ENCODE measurements around the gene MRPL46.

The MRPL46 gene

DNA sequence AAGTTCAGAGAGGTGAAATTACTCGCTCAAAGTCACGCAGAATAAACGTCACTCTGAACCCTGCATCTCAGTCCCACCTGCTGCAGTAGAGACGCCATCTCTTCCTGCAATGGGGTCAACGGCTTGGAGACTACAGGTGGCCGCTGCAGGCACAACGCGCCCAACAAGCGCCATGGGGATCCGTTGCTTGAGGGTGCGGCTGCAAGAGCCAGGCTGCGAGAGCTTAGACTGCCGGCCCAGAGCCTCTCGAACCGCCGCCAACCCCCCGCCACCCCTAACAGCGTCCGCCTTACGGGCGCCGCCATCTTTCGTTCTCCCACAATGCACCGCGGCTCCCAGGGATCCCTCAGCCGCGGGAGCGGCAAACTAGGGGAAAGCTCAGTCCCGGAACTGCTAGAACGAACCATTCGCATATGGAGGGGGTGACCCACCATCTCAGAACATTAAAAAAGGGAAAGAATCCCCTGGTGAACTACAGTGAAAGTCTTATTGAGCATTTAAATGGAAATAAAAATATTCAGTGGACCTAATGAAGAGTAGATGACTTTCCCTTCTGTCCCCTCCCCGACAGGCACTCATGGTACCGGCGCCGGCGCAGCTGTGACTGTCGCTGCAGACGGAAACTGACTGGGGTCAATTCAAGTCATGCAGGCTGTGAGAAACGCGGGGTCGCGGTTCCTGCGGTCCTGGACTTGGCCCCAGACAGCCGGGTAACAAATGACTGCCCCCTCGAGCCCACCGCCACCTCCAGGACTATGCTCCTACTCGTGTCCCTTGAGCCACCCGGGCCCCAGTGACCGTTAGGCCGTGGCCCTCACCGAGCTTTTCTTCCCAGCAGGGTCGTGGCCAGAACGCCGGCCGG, at the start of gene MRPL46, which contains the start of gene MRPS11:
Gene MRPL46 (minus strand): TSS at position 316 of the 862 bp plus-strand sequence. CDS start 11 bp downstream, at position 305.
Gene MRPS11 (plus strand): TSS at position 636 of the 862 bp plus-strand sequence. CDS start 10 bp downstream, at position 646.
- DNase-seq (ENCODE audit: low read depth), result peak; percentile 81

DNA sequence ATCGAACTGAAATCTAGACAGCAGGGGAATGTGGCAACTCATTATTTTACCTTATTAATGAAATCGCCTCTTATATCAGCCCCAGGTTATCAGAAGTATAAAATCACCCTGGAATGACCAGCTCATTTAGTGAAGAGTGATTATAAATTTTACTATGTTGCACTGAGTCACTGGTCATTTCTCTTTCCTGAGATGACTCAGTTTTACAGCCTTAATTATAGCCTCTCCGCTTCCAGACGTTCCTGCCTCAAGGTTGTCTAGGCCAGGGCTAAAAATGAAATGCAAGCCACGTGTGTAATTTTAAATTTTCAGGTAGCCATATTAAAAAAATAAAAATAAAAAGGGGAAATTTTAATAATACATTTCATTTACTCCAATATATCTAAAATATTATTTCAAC, 46.0 kb upstream of the MRPL46 start:
- no peak for DNase-seq (ENCODE audit: low read depth)

DNA sequence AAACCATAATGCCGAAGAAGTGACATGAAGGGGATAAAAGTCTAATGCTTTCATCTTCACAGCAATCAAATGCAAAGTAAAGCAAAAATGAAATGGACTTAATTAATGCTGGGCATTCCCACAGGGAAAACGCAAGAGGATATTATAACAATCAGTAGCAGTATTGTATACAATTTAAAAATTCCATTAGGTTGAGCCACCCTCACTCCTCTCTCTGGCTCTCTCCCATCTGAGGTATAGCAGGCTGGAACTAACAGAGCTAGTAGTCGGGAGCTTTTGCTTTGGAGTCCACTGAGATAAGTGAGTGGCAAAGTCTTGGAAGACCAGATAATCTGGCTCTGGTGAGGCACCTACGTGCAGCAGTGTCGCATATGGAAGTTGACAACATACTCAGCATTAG, 45.4 kb upstream of the MRPL46 start:
- no peak for DNase-seq (ENCODE audit: low read depth)

DNA sequence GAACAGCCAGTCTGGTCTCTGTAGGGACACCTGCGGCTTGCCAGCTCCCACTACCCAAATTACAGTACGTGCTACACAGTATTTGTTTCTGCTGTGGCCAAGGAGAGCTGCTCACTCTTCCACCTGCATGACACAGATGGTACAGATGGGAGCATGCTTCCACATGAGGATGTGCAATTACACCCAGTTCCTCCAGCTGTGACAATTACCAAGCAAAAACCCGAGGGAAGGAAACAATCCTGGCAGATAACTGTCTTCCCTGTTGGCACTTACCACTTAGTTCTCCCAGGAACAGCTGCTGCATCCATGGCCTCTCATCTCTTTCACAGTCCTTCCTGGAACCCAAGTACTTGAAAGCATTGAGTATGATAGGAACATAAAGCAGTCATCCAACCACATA, 44.9 kb upstream of the MRPL46 start:
- DNase-seq (ENCODE audit: low read depth), result no peak

DNA sequence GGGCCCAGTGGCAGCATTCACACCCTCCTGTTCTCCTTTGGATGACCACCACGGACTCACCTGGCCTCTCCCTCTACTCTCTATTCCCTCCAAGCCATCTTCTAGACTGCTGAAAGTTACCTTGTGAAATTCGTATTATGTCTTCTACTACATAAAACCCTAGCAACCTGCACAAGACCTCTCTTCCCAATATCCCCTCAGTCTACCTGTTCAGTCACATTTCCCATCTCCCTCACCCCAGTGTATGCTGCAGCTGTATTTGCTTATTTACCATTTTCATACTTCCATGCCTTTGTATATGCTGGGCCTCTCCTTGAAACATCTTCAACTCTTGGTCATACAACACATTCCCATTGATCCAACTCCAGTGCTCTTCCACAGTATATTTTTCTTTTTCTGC, 44.0 kb upstream of the MRPL46 start:
- no peak for DNase-seq (ENCODE audit: low read depth)

DNA sequence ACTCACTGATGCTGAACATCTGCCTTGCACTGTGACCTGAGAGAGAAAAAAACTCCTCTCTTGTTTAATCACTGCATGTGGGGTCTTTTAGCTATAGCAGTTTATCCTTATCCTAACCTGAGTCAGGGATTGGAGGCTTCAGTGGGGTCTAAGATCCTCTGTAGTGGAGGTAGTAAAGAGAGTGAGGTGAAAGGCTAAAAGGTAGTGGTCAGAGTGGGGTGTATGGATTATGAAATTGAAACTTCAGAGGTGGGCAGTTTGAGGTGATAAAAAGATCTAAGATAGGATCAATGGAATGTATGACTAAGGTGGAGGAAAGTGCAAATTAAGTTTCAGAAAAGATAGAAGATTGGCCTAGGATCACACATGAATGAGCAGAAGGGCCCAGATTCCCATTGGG, 42.8 kb upstream of the MRPL46 start:
- no peak for DNase-seq (ENCODE audit: low read depth)

DNA sequence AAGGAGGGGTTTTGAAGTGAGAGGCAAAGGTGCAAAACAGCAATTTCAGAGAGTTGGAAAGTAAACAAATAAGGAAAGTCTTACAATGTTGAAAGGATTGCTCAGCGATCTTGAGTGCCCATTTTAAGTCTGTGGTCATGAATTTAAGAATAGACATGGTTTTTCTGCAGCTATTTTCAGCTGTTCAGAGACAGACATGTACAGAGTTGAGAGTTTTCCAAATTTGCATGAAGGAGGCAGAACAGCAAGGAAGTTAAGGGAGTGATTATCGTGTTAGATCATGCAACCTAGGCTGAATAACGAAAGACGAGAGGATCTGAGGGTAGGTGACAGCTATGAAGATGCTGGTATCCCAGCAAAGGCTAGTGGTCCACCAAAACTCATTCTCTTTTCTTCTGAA, 42.1 kb upstream of the MRPL46 start:
- no peak for DNase-seq (ENCODE audit: low read depth)

DNA sequence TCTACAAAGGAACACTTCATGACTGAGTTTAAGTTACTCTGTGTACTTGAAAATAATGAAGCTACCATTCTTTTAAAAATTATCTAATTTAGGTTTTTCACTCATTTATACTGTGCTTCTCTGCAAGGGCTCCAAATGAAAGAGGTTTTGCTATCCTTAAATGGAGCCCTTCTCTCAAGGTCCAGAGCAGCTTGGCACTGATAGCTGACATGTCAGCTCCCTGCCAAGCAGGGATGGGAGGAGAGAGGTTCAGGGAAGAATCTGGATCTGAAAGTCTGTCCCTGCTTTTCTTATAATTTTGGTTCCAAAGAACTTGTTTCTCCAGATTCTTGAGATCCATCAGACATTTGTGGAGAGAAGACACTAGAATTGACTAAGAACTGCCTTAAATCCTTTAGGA, 39.4 kb upstream of the MRPL46 start:
- DNase-seq (ENCODE audit: low read depth), result no peak

DNA sequence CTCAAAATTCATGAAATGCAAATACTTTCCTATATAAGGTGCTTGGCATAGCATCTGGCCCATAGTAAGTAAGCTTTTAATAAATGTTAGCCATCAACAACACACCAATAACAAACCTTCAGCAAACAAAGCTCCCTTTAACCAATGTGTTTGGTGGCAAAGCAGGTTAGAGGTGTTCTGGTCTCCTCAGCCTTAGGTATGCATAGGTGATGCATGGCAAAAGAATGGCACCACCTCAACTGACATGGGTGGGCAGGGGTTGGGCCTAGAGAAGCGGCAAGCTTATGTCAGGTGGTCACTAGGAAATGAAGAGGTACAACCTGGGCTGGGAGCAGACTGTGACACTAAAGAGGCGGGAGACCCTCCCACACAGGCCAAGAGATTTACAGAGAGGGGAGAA, 38.5 kb upstream of the MRPL46 start:
- DNase-seq (ENCODE audit: low read depth), result no peak

DNA sequence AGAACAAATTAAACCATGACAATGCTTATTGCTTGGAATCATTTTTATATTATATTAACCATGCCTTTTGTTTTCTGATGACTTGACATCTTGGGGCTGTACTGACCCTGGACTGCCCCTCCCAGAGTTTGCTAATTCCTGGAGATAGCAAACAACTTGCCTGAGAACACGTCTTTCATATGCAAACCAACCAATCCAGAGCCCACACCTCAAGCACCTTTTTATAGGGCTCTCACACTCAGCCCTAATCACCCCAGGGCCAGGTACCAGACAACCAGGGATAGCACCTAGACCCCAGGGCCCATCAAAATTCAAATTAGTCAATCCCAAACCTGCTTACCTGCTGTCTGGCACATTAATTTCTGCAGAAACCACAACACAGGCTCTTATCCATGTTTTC, 37.3 kb upstream of the MRPL46 start:
- no peak for DNase-seq (ENCODE audit: low read depth)

DNA sequence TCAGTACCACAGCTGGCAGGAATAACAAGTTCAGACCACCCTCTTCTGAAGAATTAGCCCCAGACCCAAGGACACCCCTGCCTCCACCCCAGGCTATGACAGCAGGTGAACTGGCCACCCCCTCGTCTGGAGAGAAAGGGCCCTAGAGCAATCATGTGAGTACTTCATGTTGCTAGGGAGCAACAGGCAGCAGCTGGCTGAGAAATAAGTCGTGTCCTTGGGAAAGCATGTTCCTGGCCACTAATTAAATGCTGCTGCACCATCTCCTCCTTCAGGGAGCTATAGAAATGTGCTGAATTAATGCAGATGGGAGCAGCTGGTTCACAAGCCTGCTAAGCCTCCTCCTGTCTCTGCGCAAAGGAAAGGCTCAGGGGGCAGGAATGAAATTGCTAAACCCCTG, 31.8 kb upstream of the MRPL46 start:
- DNase-seq (ENCODE audit: low read depth), result no peak

DNA sequence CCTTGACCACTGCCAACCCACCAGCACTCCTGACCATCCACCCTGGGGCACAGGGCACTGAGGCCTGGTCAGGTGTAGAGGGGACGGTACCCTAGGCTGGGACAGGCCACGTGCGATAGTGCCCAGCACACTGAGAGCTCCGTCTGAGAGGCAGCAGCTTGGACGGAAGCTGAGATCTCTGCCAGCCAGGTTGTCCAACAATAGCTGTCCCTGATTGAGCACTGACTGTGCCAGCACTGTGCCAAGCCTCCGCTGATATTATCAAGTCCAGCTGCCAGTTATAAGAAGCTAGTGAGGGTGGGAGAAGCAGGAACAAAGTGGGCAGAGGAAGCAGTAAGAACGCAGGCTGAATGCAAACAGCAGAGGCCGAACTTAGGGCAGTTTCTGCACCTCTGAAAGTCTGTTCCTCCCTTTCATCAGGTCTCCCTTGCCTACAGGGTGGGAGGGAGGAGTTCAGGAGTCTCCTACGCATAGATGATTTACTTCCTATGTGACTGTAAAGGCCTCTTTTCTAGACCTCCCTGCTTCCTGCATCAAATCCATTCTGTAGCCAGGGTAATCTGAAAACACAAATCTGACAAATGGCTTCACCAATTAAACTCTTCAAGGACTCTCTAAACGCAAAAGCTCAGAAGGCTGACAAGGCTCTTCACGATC, 30.0 kb upstream of the MRPL46 start:
- no peak for DNase-seq (ENCODE audit: low read depth)

DNA sequence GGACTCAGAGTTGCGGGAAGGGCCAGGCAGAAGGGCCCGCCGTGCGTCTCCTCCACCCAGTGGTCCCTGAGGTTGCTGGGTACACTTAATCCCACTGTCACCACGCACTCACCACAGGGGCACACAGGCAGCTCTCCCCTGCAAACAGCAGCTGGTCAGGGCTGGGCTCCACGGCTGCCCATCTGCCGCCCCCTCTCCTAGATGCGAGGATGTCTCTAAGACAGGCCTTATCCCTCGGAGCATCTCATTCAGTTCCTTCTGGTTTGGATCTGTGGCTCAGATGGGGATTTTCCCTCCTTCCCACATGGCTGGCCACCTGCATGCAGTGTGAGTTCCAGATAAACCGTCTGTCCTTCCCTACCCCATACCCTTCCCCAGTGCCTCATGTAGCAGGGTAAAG, 26.7 kb upstream of the MRPL46 start:
- no peak for DNase-seq (ENCODE audit: low read depth)

DNA sequence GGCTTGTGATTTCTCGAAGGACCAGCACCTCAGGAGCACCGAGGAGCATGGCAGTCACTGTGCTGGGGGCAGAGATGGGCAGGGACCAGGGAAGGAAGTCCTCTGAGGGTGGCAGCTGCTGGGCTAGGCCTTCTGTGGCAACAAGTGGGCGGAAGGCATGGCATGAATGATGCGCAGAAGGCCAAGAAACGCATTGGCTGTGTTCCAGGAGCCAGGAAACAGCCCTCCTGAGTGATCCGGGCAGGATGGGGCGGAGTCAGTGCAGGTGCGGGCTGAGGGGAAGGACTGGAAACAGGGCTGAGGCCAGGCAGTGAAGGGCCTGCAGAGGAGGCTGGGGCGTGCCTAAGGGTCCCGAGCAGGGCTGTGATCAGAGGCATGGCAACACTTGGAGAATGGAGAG, 24.0 kb upstream of the MRPL46 start:
- DNase-seq (ENCODE audit: low read depth), result no peak

DNA sequence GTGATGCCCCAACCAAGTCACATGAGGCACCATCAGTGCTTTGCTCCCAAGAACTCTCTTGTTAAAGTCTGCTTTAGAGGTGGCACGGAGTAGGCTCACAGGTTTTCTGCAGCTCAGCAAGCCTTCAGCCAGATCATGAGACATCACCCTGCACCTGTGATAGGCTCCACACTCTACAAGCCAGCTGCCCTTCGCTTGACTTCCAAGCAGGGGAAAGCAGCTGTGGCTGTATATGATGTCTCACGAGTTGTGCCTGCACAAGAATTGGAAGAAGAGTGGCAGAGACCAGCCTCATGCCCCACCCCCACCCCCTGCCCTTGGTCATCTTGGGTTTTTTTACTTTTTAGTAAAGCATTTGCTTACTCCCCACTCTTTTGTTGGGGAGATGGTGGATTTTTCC, 22.8 kb upstream of the MRPL46 start:
- DNase-seq (ENCODE audit: low read depth), result no peak

DNA sequence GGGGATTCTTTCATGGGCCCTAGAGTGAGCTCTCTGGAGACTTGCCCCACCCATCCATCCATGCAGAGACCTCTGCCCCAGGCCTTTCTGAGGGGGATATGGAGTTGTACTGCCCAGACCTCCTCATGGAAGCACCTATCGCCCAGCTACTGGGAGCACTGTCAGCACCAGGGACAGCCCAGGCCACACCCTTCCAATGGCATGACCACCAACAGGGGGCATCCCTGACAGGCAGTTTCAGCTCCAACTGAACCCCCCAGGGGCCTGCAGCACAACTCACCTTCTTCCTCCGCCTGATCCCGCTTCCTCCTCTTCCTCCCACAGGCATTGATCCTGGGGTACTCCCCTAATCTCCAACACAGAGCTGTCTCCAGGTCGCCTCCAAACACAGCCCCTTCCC, 22.1 kb upstream of the MRPL46 start:
- no peak for DNase-seq (ENCODE audit: low read depth)

DNA sequence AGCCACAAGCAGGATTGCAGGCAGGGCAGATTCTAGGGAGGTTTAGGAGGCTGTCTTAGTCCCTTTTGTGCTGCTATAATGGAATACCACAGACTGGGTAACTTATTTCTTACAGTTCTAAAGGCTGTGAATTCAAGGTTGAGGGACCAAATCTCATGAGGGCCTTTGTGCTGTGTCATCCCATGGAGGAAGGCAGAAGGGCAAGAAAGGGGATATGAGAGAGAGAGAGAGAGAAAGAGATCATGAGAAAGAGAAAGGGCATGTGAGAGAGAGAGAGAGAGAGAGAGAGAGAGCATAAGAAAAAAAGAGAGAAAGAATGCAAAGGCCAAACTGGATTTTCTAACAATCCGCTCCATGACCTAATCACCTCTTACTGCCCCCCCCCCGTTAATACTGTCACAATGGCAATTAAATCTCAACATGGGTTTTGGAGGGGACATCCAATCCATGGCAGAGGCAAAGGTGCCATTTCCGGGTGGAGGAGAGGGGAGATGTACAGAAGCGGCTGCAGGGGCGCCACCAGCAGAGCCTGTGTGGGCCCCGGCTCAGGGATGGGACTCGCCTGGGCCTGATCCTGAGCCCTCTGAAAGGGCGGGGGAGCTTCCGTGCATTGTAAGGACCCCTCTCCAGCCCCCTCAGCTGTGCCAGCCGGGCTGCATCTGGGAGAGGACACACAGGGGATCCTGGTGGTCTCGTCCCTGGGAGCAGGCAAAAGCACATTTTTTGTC, 20.8 kb upstream of the MRPL46 start:
- DNase-seq (ENCODE audit: low read depth), result no peak

DNA sequence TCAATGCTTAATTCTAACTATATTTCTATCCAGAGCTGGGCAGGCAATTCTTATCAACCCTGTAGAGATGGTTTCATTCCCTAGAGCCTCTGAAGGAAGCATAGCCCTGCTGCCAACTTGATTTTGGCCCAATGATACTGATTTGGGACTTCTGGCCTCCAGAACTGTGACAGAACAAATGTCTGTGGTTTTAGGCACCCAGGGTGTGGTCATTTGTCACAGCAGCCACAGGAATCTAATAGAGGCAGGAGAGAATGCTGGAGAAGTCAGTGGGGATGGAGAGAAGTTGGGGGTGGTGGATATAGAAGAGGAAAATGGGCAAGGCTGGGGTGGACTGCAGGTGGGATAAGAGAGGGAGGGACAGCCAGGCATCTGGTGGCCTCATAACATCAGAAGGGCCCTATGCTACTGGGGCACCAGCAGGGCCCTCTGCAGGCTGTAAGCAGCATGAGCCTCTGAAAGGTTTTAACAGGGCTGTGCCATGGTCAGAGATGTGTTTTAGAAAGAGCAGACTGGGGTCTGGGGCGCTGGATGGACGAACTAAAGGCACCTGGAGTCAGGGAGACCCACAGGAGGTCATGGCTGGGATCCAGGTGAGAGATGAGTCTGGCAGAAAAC, 20.1 kb upstream of the MRPL46 start:
- no peak for DNase-seq (ENCODE audit: low read depth)

DNA sequence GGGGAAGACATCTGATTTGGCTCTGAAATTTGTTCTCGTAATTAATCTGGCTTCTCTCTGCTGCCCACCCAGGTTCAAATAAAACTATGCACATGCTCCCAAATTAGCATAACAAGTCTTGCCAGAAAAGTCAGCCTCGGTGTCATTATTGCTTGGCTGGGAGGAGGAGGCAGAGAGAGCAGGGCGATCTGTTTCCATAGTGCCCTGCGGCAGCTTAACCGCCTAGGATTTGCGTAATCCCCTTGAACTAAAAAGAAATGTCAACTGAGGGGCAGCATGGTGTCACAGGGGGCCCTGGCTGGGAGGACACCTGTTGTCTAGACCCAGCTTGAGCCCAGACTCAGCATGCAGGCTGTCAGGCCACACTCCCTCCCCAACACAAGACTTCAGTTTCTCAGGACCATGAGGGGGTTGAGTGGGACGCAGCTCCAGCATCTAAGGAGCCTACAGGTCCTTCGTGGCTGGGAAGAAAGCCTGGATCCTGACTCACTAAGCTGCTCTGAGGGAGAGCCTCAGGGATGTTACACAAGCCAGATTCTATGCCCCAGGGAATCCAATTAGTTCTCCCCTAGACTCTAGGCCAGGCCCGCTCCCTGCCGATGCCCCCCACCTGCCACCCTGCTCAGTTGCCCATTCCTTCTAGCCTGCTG, 17.6 kb upstream of the MRPL46 start:
- no peak for DNase-seq (ENCODE audit: low read depth)

DNA sequence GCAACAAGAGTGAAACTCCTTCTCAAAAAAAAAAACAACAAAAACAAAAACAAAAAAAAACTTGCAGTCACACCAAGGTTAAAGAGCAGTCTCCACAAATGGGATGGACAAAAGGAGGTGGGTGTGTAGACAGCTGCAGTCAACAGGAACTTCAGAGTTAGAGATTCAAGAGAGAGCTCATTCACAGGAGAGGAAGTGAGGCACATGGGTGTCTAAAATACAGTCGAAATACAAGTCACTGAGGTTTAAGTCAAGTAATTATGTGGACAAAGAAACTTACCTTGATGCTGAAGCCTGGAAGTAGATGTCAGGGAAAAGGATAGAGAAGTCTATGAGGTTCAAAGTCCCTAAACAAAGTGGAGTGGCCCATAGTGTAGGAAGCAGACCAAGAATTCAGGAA, 15.1 kb upstream of the MRPL46 start:
- no peak for DNase-seq (ENCODE audit: low read depth)

DNA sequence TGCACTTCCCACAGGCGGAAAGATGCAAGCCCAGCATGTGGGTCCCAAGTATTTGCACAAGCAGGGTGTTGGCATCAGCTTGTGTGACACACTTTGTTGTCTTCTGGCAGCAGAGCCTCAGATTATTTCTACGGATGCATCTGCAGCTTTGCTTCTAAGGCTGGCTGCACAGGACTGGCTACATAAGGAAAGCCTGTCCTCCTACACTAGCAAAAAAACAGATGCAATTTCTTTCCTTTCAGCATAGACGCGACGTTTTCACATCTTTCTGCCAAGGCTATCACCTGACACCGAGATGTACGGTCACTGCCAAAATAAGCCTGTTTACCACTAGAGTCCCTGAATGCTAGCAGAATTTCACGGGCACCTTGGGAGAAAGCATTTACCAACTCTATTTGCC, 13.8 kb upstream of the MRPL46 start:
- no peak for DNase-seq (ENCODE audit: low read depth)

DNA sequence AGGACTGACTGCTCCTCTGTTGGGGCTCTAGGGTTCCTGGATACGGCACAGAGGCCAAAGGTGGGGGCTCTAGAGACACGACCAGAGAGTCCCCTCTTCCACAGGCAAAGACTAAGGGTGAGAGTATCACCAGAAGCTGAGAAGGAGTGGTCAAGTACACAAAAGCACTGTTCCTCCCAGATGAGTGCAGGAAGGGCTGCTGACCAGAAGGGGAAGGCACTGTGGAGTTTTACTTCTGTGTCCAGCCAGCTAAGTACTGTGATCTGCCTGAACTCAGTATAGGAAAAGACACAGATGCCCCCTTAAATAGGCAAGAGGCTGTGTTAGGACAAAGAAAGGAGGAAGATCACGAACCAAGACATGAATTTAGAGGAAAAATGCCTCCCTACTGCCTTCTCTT, 12.0 kb upstream of the MRPL46 start:
- no peak for DNase-seq (ENCODE audit: low read depth)

Measured in stimulated activated CD8-positive, alpha-beta memory T cell treated with anti-CD3 and anti-CD28 coated beads, Interleukin-4, amount 100 ng/mL, for 24 hours (primary cell).